OCI-LY7 (cell line): Measurements from ENCODE around the gene TMEM247.

Experiments
- CTCF ChIP-seq: fragments of 200-600 bp; sonication (generic); conservative IDR thresholded peaks from 2 replicates; pipeline ENCODE4 v1.5.1; 2014; ENCODE audit warnings: mild to moderate bottlenecking, antibody characterized with exemption, low read length, moderate library complexity, mixed read lengths
- EZH2phosphoT487 ChIP-seq: fragments of 200-600 bp; sonication (generic); IDR thresholded peaks from 2 replicates; pipeline ENCODE4 v1.6.1; 2018; ENCODE audit warnings: low read depth, borderline replicate concordance, mild to moderate bottlenecking, mixed run types, antibody characterized with exemption, low read length, moderate library complexity, mixed read lengths

- TF ChIP-seq CTCF (no peak), EZH2phosphoT487 (no peak)
Observed at GRCh38 chr2:46499392-46499785, 20.0 kb downstream of the TMEM247 start.
